ENCODE results near the gene TWIST1. TPM values are rescaled to one million over a fixed set of nuclear protein-coding genes. Genes with fewer than 3 reads are reported as not detected.

The TWIST1 gene
- total RNA-seq, 2 donors from 2014 or later = 0.77 TPM; not detected in 1

- Histone ChIP-seq H3K4me3 (peak overlapping the region; percentile 20), H3K27ac (no peak overlapping the region), H3K9ac (ENCODE audit: low read depth in 2 of 2, low read length in 2 of 2) (no peak overlapping the region), H3K9me3 (no peaks in the 10 kb centered on the region), H3K4me1 (no peaks in the 10 kb centered on the region), H3K27me3 (peaks cover 64% of the 10 kb centered on the region), H3K36me3 (no peaks in the 10 kb centered on the region)
- DNase-seq = peak; percentile 25
- TF ChIP-seq, protein P1, sequence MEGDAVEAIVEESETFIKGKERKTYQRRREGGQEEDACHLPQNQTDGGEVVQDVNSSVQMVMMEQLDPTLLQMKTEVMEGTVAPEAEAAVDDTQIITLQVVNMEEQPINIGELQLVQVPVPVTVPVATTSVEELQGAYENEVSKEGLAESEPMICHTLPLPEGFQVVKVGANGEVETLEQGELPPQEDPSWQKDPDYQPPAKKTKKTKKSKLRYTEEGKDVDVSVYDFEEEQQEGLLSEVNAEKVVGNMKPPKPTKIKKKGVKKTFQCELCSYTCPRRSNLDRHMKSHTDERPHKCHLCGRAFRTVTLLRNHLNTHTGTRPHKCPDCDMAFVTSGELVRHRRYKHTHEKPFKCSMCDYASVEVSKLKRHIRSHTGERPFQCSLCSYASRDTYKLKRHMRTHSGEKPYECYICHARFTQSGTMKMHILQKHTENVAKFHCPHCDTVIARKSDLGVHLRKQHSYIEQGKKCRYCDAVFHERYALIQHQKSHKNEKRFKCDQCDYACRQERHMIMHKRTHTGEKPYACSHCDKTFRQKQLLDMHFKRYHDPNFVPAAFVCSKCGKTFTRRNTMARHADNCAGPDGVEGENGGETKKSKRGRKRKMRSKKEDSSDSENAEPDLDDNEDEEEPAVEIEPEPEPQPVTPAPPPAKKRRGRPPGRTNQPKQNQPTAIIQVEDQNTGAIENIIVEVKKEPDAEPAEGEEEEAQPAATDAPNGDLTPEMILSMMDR (IDR thresholded peaks at IDR 0.05) = no peak
- intact Hi-C loops (cut with DNase I) = no loop called here
Observed at GRCh38 chr7:19107356-19108146, 9.9 kb downstream of the TWIST1 start.

DNA sequence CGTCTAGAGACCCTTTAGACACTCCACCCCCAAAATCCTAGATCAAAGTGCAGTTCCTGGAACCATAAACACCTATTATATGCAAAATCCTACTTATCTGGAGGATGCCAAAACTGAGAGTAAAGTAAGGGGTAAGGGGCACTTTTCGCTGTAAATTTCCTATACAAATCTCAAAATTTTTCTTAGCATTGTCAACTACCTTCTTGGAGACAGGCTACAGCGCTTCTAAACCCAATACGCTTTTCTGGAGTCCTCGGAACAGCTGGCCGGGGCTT is 10.4 kb downstream of the TWIST1 start:
- Histone ChIP-seq H3K9me3 (no peaks in the 10 kb centered on the region), H3K9ac (ENCODE audit: low read depth in 2 of 2, low read length in 2 of 2) (no peak overlapping the region), H3K4me3 (no peak overlapping the region), H3K4me1 (no peaks in the 10 kb centered on the region), H3K27ac (no peak overlapping the region), H3K36me3 (no peaks in the 10 kb centered on the region), H3K27me3 (peaks cover 58% of the 10 kb centered on the region)
- intact Hi-C loops (cut with DNase I) = no loop called here
- DNase-seq = no peak
- TF ChIP-seq, protein P1 (IDR thresholded peaks at IDR 0.05) = no peak

GRCh38 chr7:19106241-19107080 is 11.0 kb downstream of the TWIST1 start:
- Histone ChIP-seq H3K27ac (no peak overlapping the region), H3K9me3 (no peaks in the 10 kb centered on the region), H3K27me3 (peaks cover 58% of the 10 kb centered on the region), H3K9ac (ENCODE audit: low read depth in 2 of 2, low read length in 2 of 2) (peak overlapping the region in 1 of 2 donors; percentile 9), H3K4me3 (no peak overlapping the region), H3K36me3 (no peaks in the 10 kb centered on the region), H3K4me1 (no peaks in the 10 kb centered on the region)
- intact Hi-C loops (cut with DNase I) = no loop called here
- DNase-seq = no peak
- TF ChIP-seq, protein P1 (IDR thresholded peaks at IDR 0.05) = no peak

DNA sequence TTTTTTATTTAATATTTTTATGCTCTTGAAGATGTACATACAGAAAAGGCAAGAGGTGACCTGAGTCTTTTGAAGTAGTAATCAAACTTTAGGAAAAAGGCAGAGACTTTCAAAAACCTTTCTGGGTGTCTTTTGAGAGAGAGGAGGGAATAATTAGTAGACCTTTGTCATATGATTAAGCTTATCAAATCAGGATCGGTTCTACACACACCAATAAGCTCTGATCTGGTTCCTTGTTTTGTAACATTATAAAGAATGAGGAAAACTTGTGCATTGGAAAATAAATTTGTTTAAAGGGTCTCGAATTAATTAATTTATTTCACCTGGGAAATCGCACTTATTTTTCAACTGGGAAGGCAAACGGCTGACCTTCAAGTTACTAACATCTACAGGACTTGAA is 11.9 kb downstream of the TWIST1 start:
- Histone ChIP-seq H3K9me3 (no peaks in the 10 kb centered on the region), H3K4me1 (no peaks in the 10 kb centered on the region), H3K9ac (ENCODE audit: low read depth in 2 of 2, low read length in 2 of 2) (no peak overlapping the region), H3K36me3 (no peaks in the 10 kb centered on the region), H3K27me3 (peaks cover 53% of the 10 kb centered on the region), H3K4me3 (no peak overlapping the region), H3K27ac (no peak overlapping the region)
- no peak for DNase-seq
- TF ChIP-seq, protein P1 (IDR thresholded peaks at IDR 0.05) = no peak
- intact Hi-C loops (cut with DNase I) = no loop called here

DNA sequence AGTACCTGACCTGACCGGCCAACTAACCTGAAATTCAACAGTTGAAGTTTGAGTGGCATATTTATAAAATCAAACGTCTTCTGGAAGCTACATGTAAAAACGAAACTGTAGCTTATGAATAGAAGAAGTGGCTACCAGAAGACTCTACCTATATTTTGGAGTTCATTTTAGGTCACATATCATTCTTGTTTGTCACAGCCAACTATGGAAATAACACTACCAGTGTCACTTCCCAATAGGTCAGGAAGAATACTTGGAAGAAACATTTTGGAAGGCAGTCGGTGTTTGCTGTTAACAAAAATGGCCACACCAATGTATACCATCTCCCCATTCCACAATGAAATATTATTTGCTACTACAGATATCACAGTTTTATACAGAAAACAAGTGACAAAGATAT is 12.6 kb downstream of the TWIST1 start:
- Histone ChIP-seq H3K36me3 (no peaks in the 10 kb centered on the region), H3K4me1 (no peaks in the 10 kb centered on the region), H3K27me3 (peaks cover 48% of the 10 kb centered on the region), H3K4me3 (no peak overlapping the region), H3K27ac (no peak overlapping the region), H3K9ac (ENCODE audit: low read depth in 2 of 2, low read length in 2 of 2) (no peak overlapping the region), H3K9me3 (no peaks in the 10 kb centered on the region)
- no peak for DNase-seq
- TF ChIP-seq, protein P1 (IDR thresholded peaks at IDR 0.05) = no peak
- intact Hi-C loops (cut with DNase I) = no loop called here

All from colonic mucosa (tissue), 4 donors.